ENCODE results near the gene ACVR2B.

The ACVR2B gene

DNA sequence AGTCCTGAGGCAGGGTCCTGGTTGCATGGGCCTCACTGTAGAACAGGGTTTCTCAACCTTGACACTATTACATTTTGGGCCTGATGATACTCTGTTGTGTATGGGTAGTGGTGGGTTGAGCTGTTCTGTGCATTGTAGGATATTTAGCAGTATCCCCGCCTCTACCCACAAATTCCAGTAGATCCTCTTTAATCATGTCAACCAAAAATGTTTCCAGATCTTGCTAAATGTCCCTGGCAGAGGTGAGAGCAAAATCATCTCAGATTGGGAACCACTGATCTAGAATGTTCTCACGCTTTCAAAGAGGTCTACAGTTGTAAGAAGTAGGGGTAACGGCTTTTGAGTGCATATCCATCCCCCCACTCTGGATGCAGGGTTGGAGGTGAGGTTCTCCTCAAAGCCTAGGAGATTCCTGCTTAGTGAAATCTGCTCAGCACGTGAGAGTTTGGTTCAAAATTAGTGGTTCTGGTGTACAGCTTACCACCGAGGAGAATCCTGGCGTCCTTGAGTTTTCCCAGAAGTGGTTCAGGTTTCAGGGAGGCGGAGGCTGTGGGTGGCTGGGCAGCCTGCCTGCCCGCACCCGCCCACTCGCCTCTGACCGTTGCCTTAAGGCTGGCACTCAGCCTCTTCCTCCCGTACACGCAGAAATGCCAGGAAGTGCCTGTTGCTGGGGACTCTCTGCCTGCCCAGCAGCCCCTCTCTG, 5.3 kb downstream of the ACVR2B start:
- DNase-seq (ENCODE audit: low read depth in 2 of 2): no peak

DNA sequence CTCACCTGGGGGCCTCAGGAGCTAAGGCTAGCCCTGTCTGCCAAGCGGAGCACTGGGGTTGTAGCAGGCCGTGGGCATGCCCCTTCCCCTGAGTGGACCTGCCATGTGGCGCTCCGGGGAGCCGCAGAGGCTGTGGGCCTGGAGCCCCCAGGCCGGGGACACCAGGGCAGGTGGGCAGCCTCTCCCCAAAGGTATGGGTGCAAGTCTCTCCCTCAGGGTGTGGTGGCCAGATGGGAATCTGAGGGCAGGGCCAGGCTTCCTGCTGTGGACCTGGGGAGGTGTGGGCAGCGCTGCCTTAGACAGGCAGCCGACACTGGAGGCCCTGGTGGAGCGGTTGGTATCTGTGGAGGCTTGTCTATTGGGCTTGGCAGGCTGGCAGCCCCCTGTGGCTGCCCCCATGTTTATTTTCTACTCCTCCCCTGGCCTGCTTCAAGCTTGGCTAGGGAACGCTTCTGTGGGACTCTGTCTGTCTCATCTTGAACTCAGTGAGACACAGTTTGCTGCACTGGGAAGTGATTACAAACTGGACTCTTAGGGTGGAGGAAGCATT, 5.9 kb downstream of the ACVR2B start:
- no peak for DNase-seq (ENCODE audit: low read depth in 2 of 2)

- DNase-seq (ENCODE audit: low read depth in 2 of 2): no peak
Measured at GRCh38 chr3:38460377-38461270, 6.9 kb downstream of the ACVR2B start.

DNA sequence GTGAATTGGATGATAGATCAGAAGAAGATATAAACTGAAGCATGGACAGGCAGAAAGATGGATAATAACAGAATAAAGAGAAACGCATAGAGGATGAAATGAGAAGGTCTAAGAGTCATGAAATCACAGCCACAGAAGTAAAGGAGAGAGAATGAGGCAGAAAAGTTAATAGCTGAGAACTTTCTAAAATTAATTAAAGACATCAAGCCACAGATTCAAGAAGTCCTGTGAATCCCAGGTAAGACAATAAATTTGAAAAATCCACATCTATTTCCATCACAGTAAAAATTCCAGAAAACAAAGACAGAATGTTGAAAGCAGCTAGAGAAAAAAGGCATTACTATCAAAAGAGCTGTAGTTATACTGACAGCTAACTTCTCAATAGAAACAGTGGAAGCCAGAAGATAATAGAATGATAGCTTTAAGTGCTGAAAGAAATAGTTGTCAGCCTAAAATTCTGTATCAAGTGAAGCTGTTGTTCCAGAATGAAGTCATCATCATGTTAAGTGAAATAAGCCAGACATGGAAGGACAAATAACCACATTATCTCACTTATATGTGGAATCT, 12.0 kb downstream of the ACVR2B start:
- no peak for DNase-seq (ENCODE audit: low read depth in 2 of 2)

DNA sequence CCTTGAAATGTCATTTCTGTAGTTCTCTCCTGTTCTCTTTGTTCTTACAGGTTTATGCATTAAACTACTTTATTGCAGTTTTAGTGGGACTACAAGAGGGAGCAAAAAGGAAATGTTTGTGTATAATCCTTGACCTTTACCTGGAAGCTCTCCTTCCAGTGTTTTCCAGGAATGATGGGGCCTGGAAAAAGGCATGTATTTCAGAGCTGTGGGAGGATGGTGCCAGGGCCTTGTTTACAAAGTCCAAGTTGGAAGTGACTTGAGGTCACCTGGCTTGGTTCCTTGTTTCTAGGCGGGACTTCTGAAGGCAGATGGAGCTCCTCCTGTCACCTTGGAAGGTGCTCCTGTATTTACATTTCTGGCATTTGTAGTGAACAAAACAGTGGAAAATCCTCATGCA, 15.1 kb downstream of the ACVR2B start:
- no peak for DNase-seq (ENCODE audit: low read depth in 2 of 2)

DNA sequence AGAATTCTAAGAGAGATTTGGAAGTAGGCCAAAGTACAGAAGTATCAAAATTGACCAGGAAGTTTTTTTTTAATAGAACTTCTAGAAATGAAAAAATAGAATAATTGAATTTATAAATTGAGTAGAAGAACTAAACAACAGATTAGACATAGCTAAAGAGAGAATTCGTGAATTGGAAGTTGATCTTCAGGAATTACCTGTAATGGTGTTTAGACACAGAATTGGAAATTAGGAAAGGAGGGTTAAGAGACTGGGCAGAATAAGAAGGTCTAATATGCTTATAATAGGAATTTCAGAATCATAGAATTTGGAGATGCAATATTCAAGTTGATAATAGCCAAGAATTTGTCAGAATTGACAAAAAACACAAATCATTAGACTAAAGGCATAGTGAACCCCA, 16.2 kb downstream of the ACVR2B start:
- DNase-seq (ENCODE audit: low read depth in 2 of 2): no peak

GRCh38 chr3:38471260-38471857, 17.7 kb downstream of the ACVR2B start:
- no peak for DNase-seq (ENCODE audit: low read depth in 2 of 2)

GRCh38 chr3:38472342-38472741, 18.7 kb downstream of the ACVR2B start:
- no peak for DNase-seq (ENCODE audit: low read depth in 2 of 2)

GRCh38 chr3:38473229-38473628, 19.5 kb downstream of the ACVR2B start:
- no peak for DNase-seq (ENCODE audit: low read depth in 2 of 2)

DNA sequence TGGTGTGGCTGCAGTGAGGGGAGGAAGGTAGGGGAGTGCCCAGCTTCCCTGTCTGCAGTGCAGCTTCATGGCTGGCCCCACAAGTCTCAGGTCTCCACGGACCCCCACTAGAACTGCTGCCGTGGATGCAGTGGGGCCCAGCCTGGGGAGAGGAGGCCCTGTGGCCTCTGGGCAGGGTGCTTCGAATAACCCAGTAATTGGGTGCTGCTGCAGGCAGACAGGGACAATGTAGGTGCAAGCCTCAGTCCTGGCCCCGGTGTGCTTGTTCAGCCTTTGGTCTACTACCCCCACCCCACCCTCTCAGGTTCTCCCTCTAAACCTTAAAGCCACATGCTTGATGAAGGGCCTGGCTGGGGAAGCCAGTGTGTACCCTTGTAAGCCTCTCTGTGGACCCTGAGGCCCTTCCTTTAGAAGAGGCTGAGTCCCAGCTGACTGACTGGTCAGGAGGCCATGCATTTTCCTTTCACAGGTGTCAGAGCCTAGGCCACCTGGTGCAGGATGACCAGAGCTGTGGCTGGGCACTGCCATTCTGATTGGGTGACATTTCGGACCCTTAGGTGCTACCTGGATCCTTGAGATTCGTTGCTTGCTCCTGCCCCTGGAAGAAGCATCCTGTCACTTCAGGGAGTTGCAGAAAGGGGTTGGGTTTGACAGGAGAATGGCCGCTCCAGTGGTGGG, 21.4 kb downstream of the ACVR2B start:
- no peak for DNase-seq (ENCODE audit: low read depth in 2 of 2)

DNA sequence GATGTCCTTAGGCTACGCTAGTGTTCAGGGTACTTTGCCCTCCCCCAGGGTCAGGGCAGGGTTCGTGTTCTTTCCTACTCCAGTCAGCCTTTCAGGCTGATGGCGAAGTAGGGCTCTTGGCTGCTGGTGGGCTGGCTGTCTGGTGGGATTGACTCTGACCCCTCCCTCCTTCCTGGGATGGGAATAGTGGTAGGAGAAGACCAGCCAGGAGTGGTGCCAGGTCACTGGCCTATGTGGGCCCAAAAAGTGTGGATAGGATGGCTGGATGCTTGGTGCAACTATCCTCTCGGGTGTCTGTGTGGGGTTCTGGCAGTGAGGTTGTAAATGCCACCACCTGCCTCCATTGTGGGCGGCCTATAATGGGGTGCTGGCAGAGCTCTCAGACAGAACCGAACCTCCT, 22.0 kb downstream of the ACVR2B start:
- no peak for DNase-seq (ENCODE audit: low read depth in 2 of 2)

DNA sequence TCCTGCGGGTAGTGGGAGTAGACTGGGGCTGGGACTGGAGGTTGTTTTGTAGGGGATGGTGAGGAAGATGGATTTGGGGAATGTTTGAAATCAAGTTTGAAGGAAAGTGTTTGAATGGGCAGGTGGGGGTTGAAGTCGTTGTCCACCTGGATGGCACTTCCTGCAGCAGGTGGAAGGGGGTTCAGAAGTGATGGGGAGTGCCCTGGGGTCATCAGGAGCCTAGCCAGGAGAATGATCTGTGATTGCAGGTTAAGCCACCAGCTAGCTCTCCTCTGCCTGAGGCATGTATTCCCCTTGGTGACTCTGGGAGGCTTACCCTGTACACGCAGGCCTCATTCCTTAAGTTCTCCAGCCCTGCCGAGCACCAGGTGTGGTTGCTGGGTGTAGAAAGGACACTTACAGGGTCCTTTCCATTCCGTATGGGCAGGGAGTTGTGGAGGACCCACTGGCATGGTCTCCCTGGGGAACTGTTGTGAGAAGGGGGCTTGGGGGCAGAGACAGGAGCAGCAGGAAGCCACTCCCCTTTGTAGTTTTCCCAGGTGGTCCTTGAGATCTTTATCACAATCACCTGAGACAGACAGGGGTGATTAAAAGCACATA, 22.6 kb downstream of the ACVR2B start:
- DNase-seq (ENCODE audit: low read depth in 2 of 2): no peak

GRCh38 chr3:38477057-38477820, 23.5 kb downstream of the ACVR2B start:
- no peak for DNase-seq (ENCODE audit: low read depth in 2 of 2)

DNA sequence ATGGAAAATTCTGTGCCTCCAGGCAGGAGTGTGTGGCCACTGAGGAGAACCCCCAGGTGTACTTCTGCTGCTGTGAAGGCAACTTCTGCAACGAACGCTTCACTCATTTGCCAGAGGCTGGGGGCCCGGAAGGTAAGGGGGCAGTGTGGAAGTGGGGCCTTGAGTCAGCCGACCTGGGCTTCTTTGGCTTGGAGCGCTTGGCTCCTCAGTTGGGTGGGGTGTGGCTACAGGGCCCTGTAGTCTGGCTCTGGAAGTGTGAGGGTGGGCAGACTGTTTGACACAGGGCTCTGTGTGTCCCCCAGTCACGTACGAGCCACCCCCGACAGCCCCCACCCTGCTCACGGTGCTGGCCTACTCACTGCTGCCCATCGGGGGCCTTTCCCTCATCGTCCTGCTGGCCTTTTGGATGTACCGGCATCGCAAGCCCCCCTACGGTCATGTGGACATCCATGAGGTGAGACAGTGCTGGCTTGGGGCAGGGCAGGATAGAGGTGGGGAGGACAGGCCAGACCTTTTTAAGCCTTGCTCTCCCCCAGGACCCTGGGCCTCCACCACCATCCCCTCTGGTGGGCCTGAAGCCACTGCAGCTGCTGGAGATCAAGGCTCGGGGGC, 24.3 kb downstream of the ACVR2B start:
- DNase-seq (ENCODE audit: low read depth in 2 of 2): no peak

GRCh38 chr3:38478901-38479300, 25.2 kb downstream of the ACVR2B start:
- DNase-seq (ENCODE audit: low read depth in 2 of 2): no peak

GRCh38 chr3:38479431-38480092, 25.9 kb downstream of the ACVR2B start:
- no peak for DNase-seq (ENCODE audit: low read depth in 2 of 2)

DNA sequence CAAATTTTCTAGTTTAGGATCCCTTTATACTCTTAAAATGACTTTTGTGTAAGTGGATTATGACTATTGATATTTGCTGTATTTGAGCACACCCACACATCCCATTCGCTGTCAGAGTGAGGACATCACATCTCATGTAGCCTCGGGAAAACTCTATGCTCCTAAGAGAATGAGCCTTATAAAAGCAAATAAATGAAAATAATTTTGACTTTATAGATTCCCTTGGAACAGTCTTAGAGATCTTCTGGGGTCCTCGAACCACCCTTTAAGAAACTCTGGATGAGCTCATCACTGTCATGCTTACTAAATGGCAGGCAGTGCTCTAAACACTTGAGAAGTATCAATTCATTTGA, 26.4 kb downstream of the ACVR2B start:
- DNase-seq (ENCODE audit: low read depth in 2 of 2): no peak

DNA sequence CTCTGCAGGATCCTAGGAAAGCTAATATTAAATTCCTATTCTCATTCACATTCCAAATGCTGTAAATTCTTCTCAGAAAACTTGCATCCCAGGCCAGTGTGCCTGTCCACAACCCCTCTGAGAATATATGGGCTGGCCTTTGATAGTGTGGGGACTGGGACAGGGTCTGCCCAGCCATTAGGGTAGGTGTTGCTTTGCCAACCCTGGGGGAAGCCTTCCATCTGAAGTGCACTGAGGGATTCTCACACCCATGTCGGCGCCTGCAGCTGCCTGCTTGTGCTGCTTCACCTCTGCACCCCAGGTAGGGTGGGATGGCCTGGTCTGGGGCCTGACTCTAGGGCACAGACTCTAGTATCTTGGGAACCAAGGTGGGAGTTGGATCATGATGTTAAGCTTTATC, 27.2 kb downstream of the ACVR2B start:
- DNase-seq (ENCODE audit: low read depth in 2 of 2): no peak

DNA sequence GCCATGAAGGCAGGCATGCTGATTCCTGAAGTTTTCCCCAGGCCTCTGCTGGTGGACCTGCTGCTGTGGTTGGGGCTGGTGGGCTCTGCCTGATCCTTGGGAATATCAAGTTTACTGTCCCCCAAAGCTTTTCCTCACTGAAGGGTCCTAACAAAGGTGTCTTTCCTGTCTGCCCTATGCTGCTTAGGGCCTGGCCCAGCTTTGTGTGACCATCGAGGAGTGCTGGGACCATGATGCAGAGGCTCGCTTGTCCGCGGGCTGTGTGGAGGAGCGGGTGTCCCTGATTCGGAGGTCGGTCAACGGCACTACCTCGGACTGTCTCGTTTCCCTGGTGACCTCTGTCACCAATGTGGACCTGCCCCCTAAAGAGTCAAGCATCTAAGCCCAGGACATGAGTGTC, 29.3 kb downstream of the ACVR2B start:
- no peak for DNase-seq (ENCODE audit: low read depth in 2 of 2)

DNA sequence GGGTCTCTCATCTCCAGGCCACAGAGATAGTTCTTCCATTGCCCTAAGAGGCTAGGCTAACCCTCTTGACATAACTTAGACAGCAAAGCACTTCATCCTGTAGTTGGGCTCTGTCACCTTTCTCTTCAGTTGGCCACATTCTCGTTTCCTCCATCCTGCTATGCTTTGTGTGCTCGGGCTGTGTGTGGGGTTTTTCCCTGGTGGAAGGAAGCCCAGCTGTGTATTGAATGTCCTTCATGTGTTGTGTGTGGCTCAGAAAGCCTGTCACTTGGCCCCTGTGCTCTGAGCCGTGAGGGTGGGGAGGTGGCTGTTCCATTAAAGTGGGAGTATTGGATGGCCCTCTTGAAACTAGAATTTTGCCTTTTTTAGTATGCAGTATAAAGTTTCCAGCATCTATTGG, 33.6 kb downstream of the ACVR2B start:
- no peak for DNase-seq (ENCODE audit: low read depth in 2 of 2)
